Adrenal gland (tissue), 5 donors: Measurements from ENCODE around the gene MAGIX.

Experiments used
- POLR2A ChIP-seq, 2 donors: fragments of 450-650 bp; IDR thresholded peaks; one replicate each; pipeline ENCODE4 v1.6.1; 2017; ENCODE audit warnings: antibody characterized with exemption in 2 of 2, mild to moderate bottlenecking in 2 of 2, moderate library complexity in 1 of 2
- TF ChIP-seq, protein P1 (sequence below), 6 experiments: fragments of 450-650 bp in 4 of 6; fragments of 200-600 bp in 2 of 6; sonication (generic) in 1 of 6; IDR thresholded peaks; 1 replicate in 5 of 6; 2 replicates in 1 of 6; pipeline versions ENCODE4 v1.5.1 to v1.8.0; 2016 to 2021; ENCODE audit warnings: antibody characterized with exemption in 6 of 6, mild to moderate bottlenecking in 2 of 6, moderate library complexity in 1 of 6
- donor health status: DM: no; HTN: no; CAD: no.

GRCh38 chrX:49147936-49148335 lies 14.6 kb upstream of the MAGIX start:
- TF ChIP-seq, protein P1, sequence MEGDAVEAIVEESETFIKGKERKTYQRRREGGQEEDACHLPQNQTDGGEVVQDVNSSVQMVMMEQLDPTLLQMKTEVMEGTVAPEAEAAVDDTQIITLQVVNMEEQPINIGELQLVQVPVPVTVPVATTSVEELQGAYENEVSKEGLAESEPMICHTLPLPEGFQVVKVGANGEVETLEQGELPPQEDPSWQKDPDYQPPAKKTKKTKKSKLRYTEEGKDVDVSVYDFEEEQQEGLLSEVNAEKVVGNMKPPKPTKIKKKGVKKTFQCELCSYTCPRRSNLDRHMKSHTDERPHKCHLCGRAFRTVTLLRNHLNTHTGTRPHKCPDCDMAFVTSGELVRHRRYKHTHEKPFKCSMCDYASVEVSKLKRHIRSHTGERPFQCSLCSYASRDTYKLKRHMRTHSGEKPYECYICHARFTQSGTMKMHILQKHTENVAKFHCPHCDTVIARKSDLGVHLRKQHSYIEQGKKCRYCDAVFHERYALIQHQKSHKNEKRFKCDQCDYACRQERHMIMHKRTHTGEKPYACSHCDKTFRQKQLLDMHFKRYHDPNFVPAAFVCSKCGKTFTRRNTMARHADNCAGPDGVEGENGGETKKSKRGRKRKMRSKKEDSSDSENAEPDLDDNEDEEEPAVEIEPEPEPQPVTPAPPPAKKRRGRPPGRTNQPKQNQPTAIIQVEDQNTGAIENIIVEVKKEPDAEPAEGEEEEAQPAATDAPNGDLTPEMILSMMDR (IDR thresholded peaks at IDR 0.05) = no peak
- no peak for TF ChIP-seq POLR2A (IDR thresholded peaks at IDR 0.05)
